ENCODE results near the gene FAM114A1.

DNA sequence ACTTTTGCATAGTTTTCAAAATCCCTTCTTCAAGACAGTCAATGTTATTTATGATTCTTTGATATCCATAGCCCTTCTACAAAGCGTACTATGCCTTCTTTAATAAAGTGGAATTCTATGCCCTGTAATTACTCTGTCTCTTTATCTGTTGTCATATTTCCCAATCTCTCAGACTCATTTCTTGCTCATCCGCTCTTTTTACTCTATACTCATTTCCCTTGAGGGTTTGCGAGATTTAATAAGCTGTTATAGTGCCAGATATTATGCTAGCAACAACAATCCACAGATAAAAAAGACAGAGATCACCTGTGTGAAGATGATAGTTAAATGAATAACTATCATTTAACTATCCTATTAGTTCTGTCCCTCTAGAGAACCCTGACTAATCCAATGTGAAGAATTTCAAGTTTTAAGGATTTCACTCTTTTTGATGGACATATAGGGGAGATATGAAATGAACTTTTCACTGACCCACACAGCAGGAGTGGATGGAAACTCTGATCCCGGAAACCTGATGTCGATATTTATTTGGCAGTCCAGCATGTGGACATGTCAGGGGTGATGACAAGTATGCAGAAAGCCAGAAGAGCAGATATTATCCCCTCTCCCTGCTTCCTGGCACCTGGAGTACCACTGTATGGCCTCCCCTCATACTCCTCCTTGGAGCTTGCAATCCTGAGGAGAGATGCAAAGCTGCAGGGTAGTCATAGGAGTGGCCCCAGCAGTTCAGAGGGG lies 114.9 kb downstream of the FAM114A1 start:
- TF ChIP-seq, protein P1, sequence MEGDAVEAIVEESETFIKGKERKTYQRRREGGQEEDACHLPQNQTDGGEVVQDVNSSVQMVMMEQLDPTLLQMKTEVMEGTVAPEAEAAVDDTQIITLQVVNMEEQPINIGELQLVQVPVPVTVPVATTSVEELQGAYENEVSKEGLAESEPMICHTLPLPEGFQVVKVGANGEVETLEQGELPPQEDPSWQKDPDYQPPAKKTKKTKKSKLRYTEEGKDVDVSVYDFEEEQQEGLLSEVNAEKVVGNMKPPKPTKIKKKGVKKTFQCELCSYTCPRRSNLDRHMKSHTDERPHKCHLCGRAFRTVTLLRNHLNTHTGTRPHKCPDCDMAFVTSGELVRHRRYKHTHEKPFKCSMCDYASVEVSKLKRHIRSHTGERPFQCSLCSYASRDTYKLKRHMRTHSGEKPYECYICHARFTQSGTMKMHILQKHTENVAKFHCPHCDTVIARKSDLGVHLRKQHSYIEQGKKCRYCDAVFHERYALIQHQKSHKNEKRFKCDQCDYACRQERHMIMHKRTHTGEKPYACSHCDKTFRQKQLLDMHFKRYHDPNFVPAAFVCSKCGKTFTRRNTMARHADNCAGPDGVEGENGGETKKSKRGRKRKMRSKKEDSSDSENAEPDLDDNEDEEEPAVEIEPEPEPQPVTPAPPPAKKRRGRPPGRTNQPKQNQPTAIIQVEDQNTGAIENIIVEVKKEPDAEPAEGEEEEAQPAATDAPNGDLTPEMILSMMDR (IDR thresholded peaks at IDR 0.05; ENCODE audit: poor library complexity, severe bottlenecking) = no peak
- TF ChIP-seq EZH2 (IDR thresholded peaks at IDR 0.05; ENCODE audit: borderline replicate concordance, insufficient read depth, low read length, poor library complexity, severe bottlenecking) (no peak), TAF1 (IDR thresholded peaks at IDR 0.05; ENCODE audit: low read depth) (no peak), POLR2AphosphoS5 (IDR thresholded peaks at IDR 0.05) (no peak), SMC3 (conservative IDR thresholded peaks at IDR 0.05; ENCODE audit: poor library complexity) (no peak), RAD21 (conservative IDR thresholded peaks at IDR 0.05) (no peak), EP300 (conservative IDR thresholded peaks at IDR 0.05; ENCODE audit: poor library complexity, severe bottlenecking) (no peak)
- TF ChIP-seq, protein P2, sequence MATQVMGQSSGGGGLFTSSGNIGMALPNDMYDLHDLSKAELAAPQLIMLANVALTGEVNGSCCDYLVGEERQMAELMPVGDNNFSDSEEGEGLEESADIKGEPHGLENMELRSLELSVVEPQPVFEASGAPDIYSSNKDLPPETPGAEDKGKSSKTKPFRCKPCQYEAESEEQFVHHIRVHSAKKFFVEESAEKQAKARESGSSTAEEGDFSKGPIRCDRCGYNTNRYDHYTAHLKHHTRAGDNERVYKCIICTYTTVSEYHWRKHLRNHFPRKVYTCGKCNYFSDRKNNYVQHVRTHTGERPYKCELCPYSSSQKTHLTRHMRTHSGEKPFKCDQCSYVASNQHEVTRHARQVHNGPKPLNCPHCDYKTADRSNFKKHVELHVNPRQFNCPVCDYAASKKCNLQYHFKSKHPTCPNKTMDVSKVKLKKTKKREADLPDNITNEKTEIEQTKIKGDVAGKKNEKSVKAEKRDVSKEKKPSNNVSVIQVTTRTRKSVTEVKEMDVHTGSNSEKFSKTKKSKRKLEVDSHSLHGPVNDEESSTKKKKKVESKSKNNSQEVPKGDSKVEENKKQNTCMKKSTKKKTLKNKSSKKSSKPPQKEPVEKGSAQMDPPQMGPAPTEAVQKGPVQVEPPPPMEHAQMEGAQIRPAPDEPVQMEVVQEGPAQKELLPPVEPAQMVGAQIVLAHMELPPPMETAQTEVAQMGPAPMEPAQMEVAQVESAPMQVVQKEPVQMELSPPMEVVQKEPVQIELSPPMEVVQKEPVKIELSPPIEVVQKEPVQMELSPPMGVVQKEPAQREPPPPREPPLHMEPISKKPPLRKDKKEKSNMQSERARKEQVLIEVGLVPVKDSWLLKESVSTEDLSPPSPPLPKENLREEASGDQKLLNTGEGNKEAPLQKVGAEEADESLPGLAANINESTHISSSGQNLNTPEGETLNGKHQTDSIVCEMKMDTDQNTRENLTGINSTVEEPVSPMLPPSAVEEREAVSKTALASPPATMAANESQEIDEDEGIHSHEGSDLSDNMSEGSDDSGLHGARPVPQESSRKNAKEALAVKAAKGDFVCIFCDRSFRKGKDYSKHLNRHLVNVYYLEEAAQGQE (IDR thresholded peaks at IDR 0.05; ENCODE audit: borderline replicate concordance) = no peak
